Superior temporal gyrus (tissue), 1 donor: ENCODE results near the gene MCF2L.

ENCODE experiments used
- DNase-seq: peaks from one replicate; pipeline ENCODE4 v3.0.0-alpha.2; 2016; ENCODE audit errors: extremely low spot score

MCF2L gene

DNA sequence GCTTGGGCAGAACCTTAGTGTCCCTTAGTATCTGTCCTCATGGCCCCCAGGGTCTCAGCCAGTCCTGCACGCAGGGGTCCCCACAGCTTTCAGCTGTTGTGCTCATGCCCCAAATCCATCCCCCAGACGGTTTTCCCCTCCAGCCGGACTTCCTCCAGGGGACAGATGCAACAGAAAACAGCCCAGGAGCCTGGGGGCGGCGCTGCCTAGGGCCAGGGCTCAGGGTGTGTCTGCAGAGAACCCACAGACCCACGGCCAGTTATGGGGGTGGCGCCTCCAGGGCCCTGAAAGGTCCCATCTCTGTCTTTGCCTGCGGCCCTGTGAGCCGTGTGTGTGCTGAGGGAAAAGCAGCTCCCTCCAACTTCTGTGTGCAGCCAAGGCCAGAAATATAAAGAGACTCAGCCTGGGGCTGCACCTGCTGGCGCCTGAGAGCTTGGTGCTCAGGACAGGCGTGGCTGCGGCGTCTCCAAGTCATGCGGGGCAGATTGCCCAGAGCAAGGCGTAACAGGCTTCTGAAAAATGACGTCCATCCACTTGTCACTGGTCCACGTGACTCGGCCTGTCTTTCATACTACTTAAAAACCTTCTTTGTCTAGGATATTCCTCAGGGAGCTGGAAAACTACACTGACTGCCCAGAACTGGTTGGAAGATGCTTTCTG lies 114.5 kb downstream of the MCF2L start:
- peak; percentile 86 for DNase-seq

DNA sequence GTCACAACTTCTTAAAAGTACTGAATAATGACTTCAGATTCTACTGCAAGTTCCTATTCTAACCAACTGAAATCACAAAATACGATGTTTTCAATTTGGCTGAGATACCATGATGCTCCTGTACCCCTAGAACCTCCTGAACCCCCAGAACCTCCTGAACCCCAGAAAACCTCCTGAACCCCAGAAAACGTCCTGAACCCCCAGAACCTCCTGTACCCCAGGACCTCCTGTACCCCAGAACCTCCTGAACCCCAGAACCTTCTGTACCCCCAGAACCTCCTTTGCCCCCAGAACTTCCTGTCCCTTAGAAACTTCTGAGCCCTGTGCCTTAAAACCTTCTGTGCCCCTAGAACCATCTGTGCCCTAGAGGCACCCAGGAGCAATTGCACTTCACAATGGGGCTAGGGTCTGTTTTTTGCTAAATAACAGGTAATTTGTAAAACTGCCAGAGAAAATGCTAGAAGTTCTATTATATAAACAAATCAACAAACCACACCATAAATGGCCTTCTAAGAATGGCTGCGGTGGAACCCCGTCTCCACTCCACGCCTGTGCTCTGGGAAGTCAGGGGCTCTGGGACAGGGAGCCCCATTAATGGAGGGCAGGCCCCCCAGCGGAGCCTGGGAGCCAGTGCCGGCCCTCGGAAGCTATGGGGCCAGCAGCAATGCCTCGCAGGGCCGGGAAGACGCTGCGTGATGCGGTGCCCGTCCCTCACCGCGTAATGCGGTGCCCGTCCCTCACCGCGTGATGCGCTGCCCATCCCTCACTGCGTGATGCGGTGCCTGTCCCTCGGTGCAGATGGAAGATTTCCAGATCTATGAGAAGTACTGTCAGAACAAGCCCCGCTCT lies 115.3 kb downstream of the MCF2L start:
- no peak for DNase-seq

DNA sequence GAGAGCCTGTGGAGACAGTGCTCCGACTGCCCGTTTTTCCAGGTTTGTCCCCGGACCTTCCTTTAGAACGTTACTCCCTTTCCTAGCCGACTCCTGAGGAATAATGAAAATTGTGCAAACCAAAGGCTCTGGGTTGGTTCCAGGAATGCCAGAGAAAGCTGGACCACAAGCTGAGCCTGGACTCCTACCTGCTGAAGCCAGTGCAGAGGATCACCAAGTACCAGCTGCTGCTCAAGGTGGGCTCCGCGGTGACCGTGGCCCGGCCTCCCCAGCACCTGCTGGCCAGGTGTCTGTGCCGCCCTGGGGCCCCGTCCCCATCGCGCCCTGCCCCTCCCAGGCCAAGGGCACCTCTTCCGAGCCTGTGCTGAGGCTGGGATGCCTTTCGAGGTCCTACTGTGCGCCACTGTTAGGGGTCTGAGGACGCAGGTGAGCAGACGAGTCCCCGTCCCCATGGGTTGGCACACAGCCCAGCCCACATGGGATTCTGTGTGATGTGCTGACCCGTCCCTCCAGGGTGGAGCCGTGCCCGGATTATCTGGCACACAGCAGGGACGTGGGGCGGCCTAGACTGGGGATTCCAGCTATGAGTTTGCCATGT lies 116.0 kb downstream of the MCF2L start:
- no peak for DNase-seq

DNA sequence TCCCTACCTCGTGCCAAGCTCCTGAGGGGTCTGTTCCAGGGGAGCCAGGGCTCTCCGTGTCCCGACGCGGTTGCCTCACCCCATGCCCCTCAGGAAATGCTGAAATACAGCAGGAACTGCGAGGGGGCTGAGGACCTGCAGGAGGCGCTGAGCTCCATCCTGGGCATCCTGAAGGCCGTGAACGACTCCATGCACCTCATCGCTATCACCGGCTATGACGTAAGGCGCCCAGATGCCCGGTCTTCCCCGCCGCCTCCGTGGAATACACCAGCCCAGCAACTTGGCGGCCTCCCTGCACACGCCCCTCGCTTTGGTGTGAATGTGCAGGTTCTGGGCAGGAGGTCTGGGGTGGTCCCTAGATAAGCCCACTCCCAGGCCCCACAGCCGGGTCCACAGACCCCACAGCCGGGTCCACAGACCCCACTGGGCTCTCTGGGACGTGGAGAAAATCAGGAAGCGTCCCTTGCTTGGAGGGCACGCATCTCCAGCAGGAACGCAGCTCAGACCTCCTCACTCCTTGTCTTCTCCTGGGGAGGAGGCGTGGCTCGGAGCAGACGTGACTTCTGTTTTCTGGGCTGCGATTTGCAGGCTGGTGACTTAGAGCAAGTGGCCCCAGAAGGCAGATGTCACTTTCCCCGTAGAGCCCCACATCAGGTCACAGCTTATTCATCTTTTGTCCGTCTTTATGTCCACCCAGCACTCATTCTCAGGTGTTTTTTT lies 117.2 kb downstream of the MCF2L start:
- no peak for DNase-seq

DNA sequence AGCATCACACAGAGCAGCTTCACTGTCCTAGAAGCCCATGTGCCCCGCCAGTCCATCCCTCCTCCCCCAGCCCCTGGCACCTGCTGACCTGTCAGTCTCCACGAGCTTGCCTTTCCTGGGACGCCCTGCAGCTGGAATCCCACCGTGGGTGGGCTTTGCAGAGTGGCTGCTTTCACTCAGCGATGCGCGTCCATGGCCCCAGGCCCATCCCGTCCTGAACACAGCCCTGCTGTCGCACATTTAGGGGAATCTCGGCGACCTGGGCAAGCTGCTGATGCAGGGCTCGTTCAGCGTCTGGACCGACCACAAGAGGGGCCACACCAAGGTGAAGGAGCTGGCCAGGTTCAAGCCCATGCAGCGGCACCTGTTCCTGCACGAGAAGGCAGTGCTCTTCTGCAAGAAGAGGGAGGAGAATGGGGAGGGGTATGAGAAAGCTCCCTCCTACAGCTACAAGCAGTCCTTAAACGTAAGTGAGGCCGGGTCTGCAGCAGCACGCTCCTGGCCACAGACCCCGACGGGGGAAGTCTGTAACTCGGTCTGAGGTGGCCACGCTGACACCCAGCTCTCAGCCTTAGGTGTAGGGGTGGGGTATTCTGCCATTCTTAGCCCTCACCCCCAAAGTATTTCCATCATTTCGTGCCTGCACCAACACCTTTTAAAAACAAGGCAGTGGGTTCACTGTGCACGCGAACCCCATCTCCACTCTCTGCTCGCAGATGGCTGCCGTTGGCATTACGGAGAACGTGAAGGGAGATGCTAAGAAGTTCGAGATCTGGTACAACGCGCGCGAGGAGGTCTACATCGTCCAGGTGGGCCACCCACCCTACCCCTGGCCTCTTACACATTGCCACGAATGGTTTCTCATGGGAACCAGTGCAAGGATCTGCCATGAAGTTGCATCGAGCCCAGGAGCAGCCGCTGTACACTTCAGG lies 118.2 kb downstream of the MCF2L start:
- DNase-seq, result no peak

DNA sequence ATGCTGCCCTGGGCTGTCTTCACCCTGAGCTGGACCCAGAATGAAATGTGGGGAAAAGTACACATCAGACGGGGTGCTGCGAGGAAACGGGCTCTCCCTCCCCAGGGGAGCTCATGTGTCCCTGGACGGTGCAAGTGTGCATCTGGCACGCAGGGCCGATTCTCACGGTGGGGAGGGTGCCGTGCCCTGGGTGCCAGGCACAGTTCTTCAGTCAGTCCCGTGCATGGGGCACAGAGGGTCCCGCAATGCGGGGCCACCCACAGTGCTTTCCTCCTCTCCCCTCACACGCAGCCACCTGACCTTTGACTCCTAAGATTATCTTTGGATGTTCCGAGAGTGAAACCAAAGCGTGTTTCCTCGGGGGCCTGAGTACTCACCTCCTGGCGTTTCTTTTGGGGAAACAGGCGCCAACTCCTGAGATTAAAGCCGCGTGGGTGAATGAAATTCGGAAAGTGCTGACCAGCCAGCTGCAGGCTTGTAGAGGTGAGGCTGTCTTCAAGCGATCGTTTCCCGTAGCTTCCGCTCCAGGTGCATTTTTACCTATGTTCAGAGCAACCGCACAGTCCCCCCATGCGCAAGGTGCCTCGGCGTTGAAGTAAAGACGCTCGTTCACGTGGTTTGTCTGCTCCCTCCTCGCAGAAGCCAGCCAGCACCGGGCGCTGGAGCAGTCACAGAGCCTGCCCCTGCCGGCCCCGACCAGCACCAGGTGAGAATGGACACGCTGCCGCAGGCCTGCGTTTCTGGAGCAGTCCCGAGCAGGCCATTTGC lies 119.1 kb downstream of the MCF2L start:
- DNase-seq, result no peak

DNA sequence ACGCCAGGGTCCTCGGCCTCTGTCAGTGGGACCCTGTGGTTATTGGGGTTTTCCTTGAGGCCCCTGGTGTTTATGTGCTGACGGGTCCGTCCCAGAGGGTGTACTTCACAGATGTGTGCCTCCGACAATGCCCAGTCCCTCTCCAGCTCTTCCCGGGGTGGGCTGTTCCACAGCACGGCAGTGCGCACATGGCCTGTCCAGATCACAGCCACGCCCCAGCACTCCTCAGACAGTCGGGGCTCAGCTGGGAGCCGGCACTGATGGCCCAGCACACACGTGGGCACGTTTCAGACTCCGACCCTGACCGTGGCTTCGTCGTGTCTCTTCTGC lies 119.6 kb downstream of the MCF2L start:
- DNase-seq, result no peak

DNA sequence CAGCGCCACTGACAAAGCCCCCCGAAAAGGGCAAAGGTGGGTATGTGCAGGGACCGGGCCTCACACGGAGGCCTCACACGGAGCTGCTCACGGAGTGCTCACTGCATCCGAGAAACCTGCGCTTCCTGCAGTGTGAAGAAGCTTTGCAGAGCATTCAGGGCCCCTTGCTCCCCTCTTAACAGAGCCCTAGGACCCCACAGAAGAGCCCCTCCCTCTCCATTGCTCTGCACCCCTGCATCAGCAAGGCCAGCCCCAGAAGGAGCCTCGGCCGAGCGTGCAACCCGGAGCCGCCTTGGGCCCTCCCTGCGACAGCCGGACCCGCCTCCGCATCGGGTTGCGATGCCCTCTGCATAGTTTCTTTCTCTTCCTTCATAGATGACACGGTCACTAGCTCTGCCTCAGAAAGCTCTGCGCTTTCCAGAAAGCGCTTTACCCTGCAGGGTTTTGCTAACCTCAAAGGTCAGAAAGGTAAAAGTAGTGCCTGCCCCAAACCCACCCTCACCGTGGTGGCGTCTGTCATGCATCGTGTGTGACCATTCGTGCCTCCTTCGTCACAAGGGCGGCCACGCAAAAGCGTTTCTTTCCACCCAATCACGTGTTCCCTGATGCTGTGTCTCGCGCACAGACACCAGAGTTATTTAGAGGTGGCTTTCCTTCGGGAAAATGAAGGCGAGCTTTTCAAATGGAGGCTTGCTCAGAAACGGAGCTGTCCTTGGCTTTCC lies 120.8 kb downstream of the MCF2L start:
- no peak for DNase-seq

DNA sequence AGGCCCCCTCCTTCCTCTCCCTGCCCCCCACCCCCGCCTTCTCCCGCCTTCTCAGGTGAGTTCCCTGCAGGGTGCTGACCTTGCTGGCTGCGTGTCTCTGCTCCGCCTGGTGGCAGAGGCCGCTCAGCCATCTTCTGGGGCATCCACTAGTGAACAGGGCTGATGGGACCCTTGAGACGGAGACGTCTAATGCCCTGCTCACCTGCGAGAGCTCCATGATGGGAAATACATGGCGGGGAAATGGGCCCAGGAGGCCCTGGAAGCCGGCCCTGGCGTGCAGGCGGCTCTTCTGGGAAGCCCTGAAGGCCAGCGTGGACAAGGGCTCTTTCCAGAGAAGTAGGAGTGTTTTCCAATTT lies 121.4 kb downstream of the MCF2L start:
- DNase-seq, result no peak

DNA sequence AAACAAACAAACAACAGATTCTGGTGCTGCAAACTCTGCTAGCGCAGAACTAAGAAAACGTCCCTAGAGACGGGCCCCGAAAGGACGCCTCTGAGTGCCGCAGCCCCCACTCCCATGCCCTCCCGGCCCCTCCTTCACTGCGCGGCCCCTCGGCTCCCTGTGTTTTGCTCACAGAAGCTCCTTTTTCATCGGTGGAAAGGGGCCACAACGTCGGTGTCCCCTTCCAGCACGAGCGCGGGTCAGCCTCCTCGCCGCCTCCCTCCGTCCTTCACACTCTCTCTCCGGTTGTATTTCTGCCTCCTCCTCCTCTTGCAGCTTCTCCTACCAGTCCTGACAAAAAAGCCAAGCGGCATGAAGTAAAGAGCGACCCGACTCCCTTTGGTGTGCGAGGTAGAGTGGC lies 121.8 kb downstream of the MCF2L start:
- DNase-seq, result no peak

DNA sequence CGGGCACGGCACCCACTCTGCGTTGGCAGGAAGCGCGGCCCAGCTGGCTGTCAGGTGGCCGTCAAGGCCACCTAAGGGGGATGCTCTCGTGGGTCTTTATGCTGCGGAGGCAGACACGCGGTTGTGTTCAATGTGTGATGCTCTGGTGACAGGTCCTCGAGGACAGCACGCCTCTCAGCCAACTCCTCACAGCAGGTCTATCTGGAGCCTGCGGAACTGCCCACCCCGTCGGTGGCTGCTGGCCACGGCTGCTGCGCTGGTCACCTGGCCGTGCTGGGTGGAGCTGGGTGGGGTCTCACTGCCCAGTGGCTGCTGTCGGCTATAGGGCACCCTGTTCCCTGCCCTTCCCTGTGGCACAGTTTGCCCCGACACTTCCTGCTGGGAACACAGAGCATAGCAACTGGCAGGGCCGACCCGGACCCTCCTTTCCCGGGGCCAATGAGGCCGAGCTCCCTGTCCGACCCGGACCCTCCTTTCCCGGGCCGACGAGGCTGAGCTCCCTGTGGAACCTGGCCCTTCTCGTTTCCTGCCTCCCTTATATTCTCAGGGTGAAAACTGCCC lies 122.3 kb downstream of the MCF2L start:
- no peak for DNase-seq

DNA sequence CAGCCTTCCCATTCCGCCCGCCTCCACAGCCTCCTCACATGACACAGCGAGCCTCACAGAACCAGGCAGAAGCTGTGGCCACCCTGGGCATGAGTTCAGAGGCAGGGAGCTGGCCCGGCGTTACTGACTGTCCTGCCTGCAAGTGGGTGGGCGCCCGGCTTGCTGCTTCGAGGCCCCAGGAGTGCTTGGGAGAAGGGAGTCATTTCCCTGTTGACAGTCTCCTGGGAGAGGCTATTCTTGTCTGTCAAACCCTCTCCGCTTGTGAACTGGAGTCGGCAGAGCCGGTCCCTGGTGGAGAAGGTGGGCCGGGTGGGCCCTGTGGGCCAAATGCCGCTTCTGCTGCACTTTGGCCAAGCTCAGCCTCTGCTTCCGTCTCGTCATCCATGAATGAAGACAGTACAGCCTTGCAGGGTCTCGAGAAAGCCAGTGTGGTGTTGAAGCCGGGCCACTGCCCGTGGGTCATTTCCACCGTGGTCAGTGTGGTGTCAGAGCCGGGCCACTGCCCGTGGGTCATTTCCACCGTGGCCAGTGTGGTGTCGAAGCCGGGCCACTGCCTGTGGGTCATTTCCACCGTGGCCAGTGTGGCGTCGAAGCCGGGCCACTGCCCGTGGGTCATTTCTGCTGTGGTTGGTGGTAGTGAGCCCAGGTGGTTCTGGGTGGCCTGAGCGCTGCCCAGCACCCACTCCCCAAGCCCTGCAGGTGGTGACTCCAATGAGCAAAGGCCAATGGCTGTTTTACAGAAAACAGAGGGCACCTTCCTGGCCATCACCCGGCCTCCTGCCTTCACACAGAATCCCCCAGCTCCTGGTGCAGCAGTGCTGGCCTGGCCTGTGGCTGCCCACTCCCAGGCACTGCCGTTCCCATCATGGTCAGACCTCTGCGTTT lies 123.1 kb downstream of the MCF2L start:
- DNase-seq, result no peak

DNA sequence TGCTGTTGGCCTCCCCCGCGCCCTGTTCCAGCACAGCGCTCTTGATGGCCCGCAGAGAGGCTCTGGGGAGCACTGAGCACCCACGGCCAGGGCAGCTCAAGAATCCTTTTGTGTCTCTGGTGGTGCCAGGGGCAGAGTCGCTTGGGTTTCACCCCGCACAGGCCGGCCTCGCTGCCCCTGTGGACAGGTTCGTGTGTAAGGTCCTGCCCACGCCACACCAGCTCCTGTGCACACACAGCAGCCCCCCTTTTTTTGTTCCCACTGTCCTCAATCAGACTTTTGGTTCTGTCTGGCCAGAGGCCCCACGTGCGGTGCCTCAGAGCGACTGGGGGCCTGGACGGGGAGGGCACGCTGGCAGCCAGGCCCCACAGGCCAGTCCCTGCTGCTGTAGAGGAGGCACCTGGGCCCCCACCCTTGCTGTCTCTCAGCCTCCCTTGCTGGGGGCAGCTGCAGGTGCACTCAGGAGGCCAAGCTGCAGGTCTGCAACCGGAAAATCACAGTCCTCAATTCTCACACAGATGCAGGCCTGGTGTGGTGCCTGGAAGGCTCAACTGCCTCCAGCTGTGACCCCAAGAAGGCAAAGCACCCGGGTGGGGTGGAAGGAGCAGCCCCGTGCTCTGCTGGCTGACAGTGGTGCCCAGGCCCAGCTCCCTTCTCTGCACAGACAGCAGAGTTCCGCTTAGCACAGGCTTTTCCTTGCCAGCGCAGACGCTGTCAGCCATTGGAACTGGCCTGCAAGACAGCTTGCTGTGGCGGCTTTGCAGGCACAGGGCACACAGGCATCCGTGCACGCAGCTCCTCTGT lies 124.0 kb downstream of the MCF2L start:
- no peak for DNase-seq

DNA sequence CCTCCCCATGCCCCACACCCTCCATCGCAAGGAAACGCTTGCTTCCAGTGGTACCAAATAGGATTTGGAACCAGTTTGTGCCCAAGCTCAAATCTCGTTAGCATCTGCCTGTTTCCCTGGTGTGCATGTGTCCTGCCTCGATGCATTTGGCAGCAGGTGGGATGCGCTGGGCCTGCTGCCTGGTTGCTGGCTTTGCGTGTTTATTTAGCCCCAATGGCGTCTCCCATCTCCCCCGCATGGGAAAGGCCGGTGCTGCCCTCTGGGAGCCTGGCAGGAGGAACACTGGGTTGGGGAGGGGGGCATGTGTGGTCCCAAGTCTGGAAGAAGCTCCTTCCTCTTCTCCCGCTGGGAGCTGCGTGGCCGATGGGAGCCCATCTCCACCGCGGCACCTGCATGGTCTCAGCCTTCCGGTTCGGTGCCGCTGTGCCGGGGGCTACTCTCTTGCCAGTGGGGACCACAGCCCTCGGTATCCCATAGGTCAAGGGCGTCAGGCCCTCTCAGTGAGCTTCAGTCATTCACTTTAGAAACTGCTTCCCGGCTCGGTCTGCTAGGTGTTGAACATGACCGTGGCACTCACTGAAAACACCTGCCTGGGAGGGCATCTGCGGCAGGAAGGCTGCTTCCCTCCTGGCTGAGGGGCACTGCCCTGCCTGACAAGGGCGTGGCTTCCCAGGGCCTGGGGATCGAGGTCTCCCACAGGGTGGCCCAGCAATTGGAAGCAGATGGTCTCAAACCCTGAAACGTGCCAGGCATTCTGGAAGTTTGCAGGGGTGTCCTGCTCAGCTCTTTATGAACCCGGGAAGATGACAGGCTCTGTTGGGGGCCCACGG lies 124.8 kb downstream of the MCF2L start:
- DNase-seq, result peak; percentile 26

DNA sequence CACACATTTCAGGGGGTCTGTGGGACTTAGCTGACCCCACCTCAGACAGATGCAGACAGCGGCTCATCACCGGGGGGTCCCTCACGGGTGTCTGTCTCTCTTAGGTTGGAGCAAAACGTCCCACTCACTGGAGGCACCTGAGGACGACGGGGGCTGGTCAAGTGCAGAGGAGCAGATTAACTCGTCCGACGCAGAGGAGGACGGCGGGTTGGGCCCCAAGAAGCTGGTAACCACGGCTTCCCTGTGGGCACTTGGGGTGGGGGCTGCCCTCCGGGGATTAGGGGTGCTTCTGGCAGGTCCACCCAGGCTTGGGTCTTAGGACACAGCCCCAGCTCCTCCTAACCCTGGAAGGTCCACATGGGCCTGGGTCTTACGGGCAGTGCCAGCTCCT lies 125.4 kb downstream of the MCF2L start:
- DNase-seq, result no peak

DNA sequence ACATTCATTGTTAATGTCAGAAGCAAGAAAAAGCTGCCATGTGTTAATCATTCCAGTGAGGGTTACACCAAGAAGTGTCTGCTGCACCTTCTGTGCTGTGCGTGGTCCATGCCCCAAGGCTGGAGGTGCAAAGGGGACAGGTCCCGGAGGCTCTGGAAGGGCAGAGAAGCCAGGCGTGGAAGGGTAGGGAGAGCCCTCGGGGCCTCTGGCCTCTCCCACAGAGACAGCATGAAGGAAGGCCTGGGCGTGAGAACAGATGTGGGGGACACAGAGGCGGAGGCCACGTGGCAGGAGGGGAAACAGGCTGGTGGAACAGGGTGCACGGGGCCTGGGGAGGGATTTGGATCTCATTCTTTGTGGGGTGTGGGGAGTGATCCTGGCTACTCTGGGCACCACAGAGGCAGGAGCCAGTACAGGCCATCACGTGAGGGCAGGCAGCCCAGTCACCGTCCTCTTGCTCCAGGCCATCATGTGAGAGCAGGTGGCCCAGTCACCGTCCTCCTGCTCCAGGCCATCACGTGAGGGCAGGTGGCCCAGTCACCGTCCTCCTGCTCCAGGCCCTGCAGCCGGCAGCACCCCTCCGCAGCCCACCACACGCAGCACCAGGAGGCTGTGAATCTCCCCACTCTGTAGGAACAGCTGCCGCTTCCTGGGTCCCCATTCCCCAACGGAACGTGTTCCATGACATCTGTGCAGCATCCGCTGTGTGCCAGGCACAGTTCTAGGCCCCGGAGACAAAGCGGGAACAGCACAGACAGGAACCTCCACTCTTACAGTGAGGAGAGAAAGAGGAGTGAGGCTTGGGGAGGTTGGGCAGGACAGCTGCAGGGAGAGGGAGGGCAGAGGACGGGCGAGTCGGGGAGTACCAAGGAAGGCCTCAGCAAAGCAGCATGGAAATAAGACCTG lies 126.4 kb downstream of the MCF2L start:
- DNase-seq, result no peak
